Skin of body (tissue), 2 donors: ENCODE results near the gene ARHGAP23. TPM values are rescaled to one million over a fixed set of nuclear protein-coding genes. Genes with fewer than 3 reads are reported as not detected.
A peak's percentile ranks its signal among the peaks of the same experiment; 100 is the strongest.
"Not testable (repeated sequence)": the region's sequence is repeated elsewhere in the genome, so short reads cannot be mapped to it uniquely, and the experiment has no call there.

Experiments
- DNase-seq: peaks from one replicate; lab custom pipeline; 2025; lab: John Stamatoyannopoulos, UW
- total RNA-seq: library from RNA; depleted of rRNA; stranded (reverse); fragments of >200 nt; gene quantifications from one replicate; pipeline ENCODE4 v1.2.3, GENCODE V29; 2014

The ARHGAP23 gene
- total RNA-seq, 1 donor from 2014 or later: 73.7 TPM

GRCh38 chr17:38459567-38459966 lies 31.3 kb downstream of the ARHGAP23 start:
- no peak for DNase-seq

GRCh38 chr17:38460082-38460715 lies 31.9 kb downstream of the ARHGAP23 start:
- DNase-seq: no peak

GRCh38 chr17:38460716-38461630 lies 32.7 kb downstream of the ARHGAP23 start:
- DNase-seq: no peak

GRCh38 chr17:38461683-38462082 lies 33.4 kb downstream of the ARHGAP23 start:
- DNase-seq: no peak

- no peak for DNase-seq
Measured at GRCh38 chr17:38463451-38463858, 35.2 kb downstream of the ARHGAP23 start.

- DNase-seq: no peak
Measured at GRCh38 chr17:38464251-38464722, 36.0 kb downstream of the ARHGAP23 start.

GRCh38 chr17:38464723-38465390 lies 36.6 kb downstream of the ARHGAP23 start:
- DNase-seq: peak; percentile 95

GRCh38 chr17:38465391-38466345 lies 37.4 kb downstream of the ARHGAP23 start:
- peak; percentile 32 for DNase-seq

- no peak for DNase-seq
Measured at GRCh38 chr17:38466346-38467315, 38.4 kb downstream of the ARHGAP23 start.

- no peak for DNase-seq
Measured at GRCh38 chr17:38467491-38467890, 39.2 kb downstream of the ARHGAP23 start.

- no peak for DNase-seq
Measured at GRCh38 chr17:38469875-38470274, 41.6 kb downstream of the ARHGAP23 start.

- DNase-seq: not testable (repeated sequence)
Measured at GRCh38 chr17:38471253-38471652, 43.0 kb downstream of the ARHGAP23 start.

- DNase-seq: not testable (repeated sequence)
Measured at GRCh38 chr17:38474666-38475065, 46.4 kb downstream of the ARHGAP23 start.

- no peak for DNase-seq
Measured at GRCh38 chr17:38476549-38476948, 48.3 kb downstream of the ARHGAP23 start.

GRCh38 chr17:38477417-38477816 lies 49.2 kb downstream of the ARHGAP23 start:
- DNase-seq: not testable (repeated sequence)

- DNase-seq: not testable (repeated sequence)
Measured at GRCh38 chr17:38477951-38478350, 49.7 kb downstream of the ARHGAP23 start.

- not testable (repeated sequence) for DNase-seq
Measured at GRCh38 chr17:38478667-38479066, 50.4 kb downstream of the ARHGAP23 start.

GRCh38 chr17:38482039-38482699 lies 53.9 kb downstream of the ARHGAP23 start:
- not testable (repeated sequence) for DNase-seq

GRCh38 chr17:38482700-38483043 lies 54.4 kb downstream of the ARHGAP23 start:
- not testable (repeated sequence) for DNase-seq
